Right hindlimb (tissue), 1 donor: ENCODE results near the gene CHMP5.
A peak's percentile ranks its signal among the peaks of the same experiment; 100 is the strongest.
"Not testable (repeated sequence)": the region's sequence is repeated elsewhere in the genome, so short reads cannot be mapped to it uniquely, and the experiment has no call there.

Experiments used
- DNase-seq: peaks from one replicate; pipeline ENCODE4 v3.0.0-alpha.2; 2018

The CHMP5 gene

GRCh38 chr9:33285502-33285901 lies 20.7 kb downstream of the CHMP5 start:
- no peak for DNase-seq

GRCh38 chr9:33287087-33287490 lies 22.2 kb downstream of the CHMP5 start:
- peak; percentile 33 for DNase-seq

GRCh38 chr9:33288235-33288634 lies 23.4 kb downstream of the CHMP5 start:
- DNase-seq: peak; percentile 26

GRCh38 chr9:33288828-33289483 lies 24.1 kb downstream of the CHMP5 start:
- DNase-seq: peak; percentile 38

- DNase-seq: peak; percentile 43
Measured at GRCh38 chr9:33289496-33289895, 24.6 kb downstream of the CHMP5 start.

- no peak for DNase-seq
Measured at GRCh38 chr9:33289936-33290246, 25.0 kb downstream of the CHMP5 start.

GRCh38 chr9:33290247-33291030 lies 25.6 kb downstream of the CHMP5 start, which contains the start of gene NFX1:
TSS of gene NFX1 (plus strand) at chr9:33290516. CDS start at chr9:33290573, 57 bp downstream.
- DNase-seq: peak; percentile 99

- DNase-seq: no peak
Measured at GRCh38 chr9:33291031-33291397, 26.2 kb downstream of the CHMP5 start.

GRCh38 chr9:33291901-33292300 lies 27.1 kb downstream of the CHMP5 start:
- no peak for DNase-seq

- DNase-seq: no peak
Measured at GRCh38 chr9:33293782-33294181, 28.9 kb downstream of the CHMP5 start.

- DNase-seq: no peak
Measured at GRCh38 chr9:33294670-33295432, 30.0 kb downstream of the CHMP5 start.

GRCh38 chr9:33295571-33295970 lies 30.7 kb downstream of the CHMP5 start:
- DNase-seq: no peak

GRCh38 chr9:33297432-33297831 lies 32.6 kb downstream of the CHMP5 start:
- DNase-seq: peak; percentile 33

GRCh38 chr9:33300546-33300945 lies 35.7 kb downstream of the CHMP5 start:
- DNase-seq: no peak

- DNase-seq: no peak
Measured at GRCh38 chr9:33304362-33304761, 39.5 kb downstream of the CHMP5 start.

GRCh38 chr9:33306037-33306436 lies 41.2 kb downstream of the CHMP5 start:
- DNase-seq: no peak

- no peak for DNase-seq
Measured at GRCh38 chr9:33307067-33307466, 42.2 kb downstream of the CHMP5 start.

GRCh38 chr9:33309903-33310302 lies 45.1 kb downstream of the CHMP5 start:
- no peak for DNase-seq

GRCh38 chr9:33310748-33311147 lies 45.9 kb downstream of the CHMP5 start:
- DNase-seq: no peak

GRCh38 chr9:33311953-33312352 lies 47.1 kb downstream of the CHMP5 start:
- DNase-seq: no peak

GRCh38 chr9:33315371-33315770 lies 50.5 kb downstream of the CHMP5 start:
- DNase-seq: no peak

GRCh38 chr9:33317136-33317535 lies 52.3 kb downstream of the CHMP5 start:
- DNase-seq: not testable (repeated sequence)

GRCh38 chr9:33318225-33318624 lies 53.4 kb downstream of the CHMP5 start:
- no peak for DNase-seq

GRCh38 chr9:33318781-33319180 lies 53.9 kb downstream of the CHMP5 start:
- DNase-seq: no peak
